K562 (cell line): ENCODE data around the gene PTH2. TPM values are rescaled to one million over a fixed set of nuclear protein-coding genes. Genes with fewer than 3 reads are reported as not detected.

Experiments used
- AFF4 ChIP-seq: sonication (generic); formaldehyde crosslinking; IDR thresholded peaks from 2 replicates; pipeline ENCODE4 v1.8.0; 2023; ENCODE audit warnings: mild to moderate bottlenecking, missing genetic modification reagents
- BCOR ChIP-seq: fragments of 450-650 bp; IDR thresholded peaks from 2 replicates; pipeline ENCODE4 v1.6.1; 2016
- BRF1 ChIP-seq: IDR thresholded peaks from 3 replicates; pipeline ENCODE4 v1.6.1; 2011; ENCODE audit warnings: borderline replicate concordance, mild to moderate bottlenecking; ENCODE audit not compliant: insufficient read length; ENCODE audit errors: extremely low read depth
- CBFA2T3 ChIP-seq: fragments of 450-650 bp; IDR thresholded peaks from 2 replicates; pipeline ENCODE4 v1.6.1; 2017
- CREB3 ChIP-seq: fragments of 450-650 bp; conservative IDR thresholded peaks from 2 replicates; pipeline ENCODE4 v1.6.1; 2016; ENCODE audit warnings: missing genetic modification characterization, low read depth, mild to moderate bottlenecking, missing compliant biosample characterization, moderate library complexity
- CUX1 ChIP-seq: fragments of 200-800 bp; sonication (Bioruptor generic); IDR thresholded peaks from 2 replicates; pipeline ENCODE4 v1.6.1; 2016; ENCODE audit warnings: missing genetic modification characterization, missing compliant biosample characterization
- DACH1 ChIP-seq: fragments of 450-650 bp; IDR thresholded peaks from 2 replicates; pipeline ENCODE4 v1.6.1; 2018; ENCODE audit not compliant: partially characterized antibody
- EWSR1 ChIP-seq: fragments of 450-650 bp; IDR thresholded peaks from 2 replicates; pipeline ENCODE4 v1.6.1; 2018; ENCODE audit warnings: borderline replicate concordance, mild to moderate bottlenecking, low read depth, moderate library complexity; ENCODE audit not compliant: partially characterized antibody
- HDAC8 ChIP-seq: fragments of 450-650 bp; IDR thresholded peaks from 2 replicates; pipeline ENCODE4 v1.6.1; 2016; ENCODE audit warnings: mild to moderate bottlenecking, missing genetic modification characterization, moderate library complexity, missing compliant biosample characterization
- HDGF ChIP-seq: fragments of 450-650 bp; IDR thresholded peaks from 2 replicates; pipeline ENCODE4 v1.6.1; 2016
- NELFE ChIP-seq: IDR thresholded peaks from 2 replicates; pipeline ENCODE4 v1.6.1; 2011; ENCODE audit warnings: mild to moderate bottlenecking; ENCODE audit not compliant: insufficient read depth, insufficient read length
- NFE2L1 ChIP-seq: fragments of 450-650 bp; IDR thresholded peaks from 2 replicates; pipeline ENCODE4 v1.6.1; 2016; ENCODE audit warnings: missing genetic modification characterization, low read depth, mild to moderate bottlenecking, missing compliant biosample characterization, moderate library complexity, borderline replicate concordance
- NUFIP1 ChIP-seq: fragments of 450-650 bp; IDR thresholded peaks from 2 replicates; pipeline ENCODE4 v1.6.1; 2018; ENCODE audit not compliant: partially characterized antibody
- STAT5A ChIP-seq: IDR thresholded peaks from 2 replicates; pipeline ENCODE4 v1.6.1; 2012; ENCODE audit warnings: low read length, inconsistent platforms, borderline replicate concordance
- STAT5B ChIP-seq: fragments of 250-450 bp; sonication (Bioruptor Pico); IDR thresholded peaks from 2 replicates; pipeline ENCODE4 v1.8.0; 2021; ENCODE audit warnings: mild to moderate bottlenecking, inconsistent platforms
- ZBTB26 ChIP-seq: fragments of 450-650 bp; formaldehyde crosslinking; IDR thresholded peaks from 2 replicates; pipeline ENCODE4 v1.4.0; 2022; ENCODE audit warnings: missing genetic modification characterization
- ZNF785 ChIP-seq: fragments of 250-450 bp; sonication (Bioruptor Pico); IDR thresholded peaks from 2 replicates; pipeline ENCODE4 v1.4.0; 2020; ENCODE audit warnings: mild to moderate bottlenecking
- polyA plus RNA-seq, 8 experiments: library from polyadenylated mRNA; depleted of rRNA in 4 of 8; stranded (reverse) in 5 of 8; unstranded in 3 of 8; fragments of >200 nt; fragmentation: Nextera tagmentation in 2 of 8; fragmentation: Illumina TruSeq in 1 of 8; extraction: Ambion mirVana in 2 of 8; extraction: Trizol in 1 of 8; gene quantifications; 2 replicates each; pipeline versions ENCODE4 v1.2.1 to v1.2.3, GENCODE V29; 2011 to 2014; ENCODE audit warnings: inconsistent platforms in 1 of 8, missing spikeins in 1 of 8
- total RNA-seq, 7 experiments: library from RNA; depleted of rRNA in 6 of 7; stranded (reverse); fragments of >200 nt in 6 of 7; fragmentation: Illumina TruSeq in 2 of 7; extraction: Trizol in 2 of 7; gene quantifications; 2 replicates each; pipeline versions ENCODE4 v1.2.1 to v1.2.3, GENCODE V29; 2011 to 2021; ENCODE audit warnings: low replicate concordance in 1 of 7

The PTH2 gene
- total and polyA plus RNA-seq, 9 of the 15 experiments (the other 6 are each of a cell fraction or from before 2014, with no cell fraction given): 1.3 TPM; not detected in 8

- TF ChIP-seq CUX1 (no peak), STAT5B (CRISPR knock-in tag) (no peak), HDAC8 (tag) (peak; percentile 63; the same call in 1 of the 2 replicates), NUFIP1 (no peak), EWSR1 (no peak), NFE2L1 (tag) (no peak), CBFA2T3 (peak; percentile 50; the same call in 1 of the 2 replicates), AFF4 (CRISPR knock-in tag) (no peak; the same call in 1 of the 2 replicates), BCOR (peak; percentile 42; the same call in 1 of the 2 replicates), NELFE (no peak), CREB3 (tag) (no peak), STAT5A (no peak; the same call in 1 of the 2 replicates), DACH1 (no peak), BRF1 (no peak), HDGF (no peak), ZBTB26 (CRISPR knock-in tag) (no peak), ZNF785 (no peak)
These were observed 20.3 kb upstream of the PTH2 start (continued) for GRCh38 chr19:49443366-49444099.
